C4-2B (cell line): ENCODE results near the gene MAP3K7CL.

ENCODE experiments used
- H3K27ac ChIP-seq: fragments of 450-650 bp; 2 replicates; pipeline ENCODE4 v1.5.1; 2017
- ZFX ChIP-seq: fragments of 450-650 bp; IDR thresholded peaks from 2 replicates; pipeline ENCODE4 v1.6.1; 2017
- TF ChIP-seq, protein P1 (sequence below): fragments of 450-650 bp; conservative IDR thresholded peaks from 2 replicates; pipeline ENCODE4 v1.5.1; 2017; ENCODE audit warnings: mild to moderate bottlenecking

The MAP3K7CL gene, protein sequence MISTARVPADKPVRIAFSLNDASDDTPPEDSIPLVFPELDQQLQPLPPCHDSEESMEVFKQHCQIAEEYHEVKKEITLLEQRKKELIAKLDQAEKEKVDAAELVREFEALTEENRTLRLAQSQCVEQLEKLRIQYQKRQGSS

DNA sequence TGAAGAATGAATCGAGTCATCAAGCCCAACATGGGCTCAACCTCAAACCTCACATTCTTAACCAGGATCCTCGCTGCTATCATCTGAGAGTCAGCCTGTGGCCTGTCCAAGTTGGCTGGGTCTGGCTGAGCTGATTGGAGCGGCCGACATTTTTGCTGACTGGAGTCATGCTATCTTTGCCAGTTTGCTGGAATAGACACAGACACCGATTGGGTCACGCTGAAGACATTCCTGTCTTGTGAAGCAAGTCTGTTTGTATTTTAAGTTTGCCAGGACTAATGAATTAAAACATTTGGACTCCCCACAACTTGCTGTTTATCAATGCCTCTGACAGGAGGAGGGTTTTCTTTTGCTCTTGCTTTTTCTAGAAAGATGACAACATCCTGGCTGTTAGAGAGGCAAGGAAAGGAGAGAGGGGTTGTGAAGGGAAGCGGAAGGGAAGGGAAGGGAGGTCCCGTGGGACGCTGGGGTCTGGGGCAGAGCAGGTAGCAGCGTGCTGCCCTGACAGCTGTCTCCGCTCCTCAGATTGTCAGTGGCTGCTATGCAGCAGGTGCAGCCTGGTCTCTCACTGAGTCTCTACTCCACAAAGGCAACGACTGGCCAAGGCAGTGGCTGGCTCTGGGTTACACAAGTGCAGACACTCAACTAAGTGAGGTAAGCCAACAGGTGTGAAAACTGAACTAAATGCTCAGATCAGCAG is at the start of gene MAP3K7CL:
TSS of gene MAP3K7CL (plus strand) at position 375 of the 700 bp plus-strand sequence. CDS start 2,701 bp downstream, outside the sequence.
- H3K27ac ChIP-seq: no peak within 1 kb of the TSS
- TF ChIP-seq, protein P1, sequence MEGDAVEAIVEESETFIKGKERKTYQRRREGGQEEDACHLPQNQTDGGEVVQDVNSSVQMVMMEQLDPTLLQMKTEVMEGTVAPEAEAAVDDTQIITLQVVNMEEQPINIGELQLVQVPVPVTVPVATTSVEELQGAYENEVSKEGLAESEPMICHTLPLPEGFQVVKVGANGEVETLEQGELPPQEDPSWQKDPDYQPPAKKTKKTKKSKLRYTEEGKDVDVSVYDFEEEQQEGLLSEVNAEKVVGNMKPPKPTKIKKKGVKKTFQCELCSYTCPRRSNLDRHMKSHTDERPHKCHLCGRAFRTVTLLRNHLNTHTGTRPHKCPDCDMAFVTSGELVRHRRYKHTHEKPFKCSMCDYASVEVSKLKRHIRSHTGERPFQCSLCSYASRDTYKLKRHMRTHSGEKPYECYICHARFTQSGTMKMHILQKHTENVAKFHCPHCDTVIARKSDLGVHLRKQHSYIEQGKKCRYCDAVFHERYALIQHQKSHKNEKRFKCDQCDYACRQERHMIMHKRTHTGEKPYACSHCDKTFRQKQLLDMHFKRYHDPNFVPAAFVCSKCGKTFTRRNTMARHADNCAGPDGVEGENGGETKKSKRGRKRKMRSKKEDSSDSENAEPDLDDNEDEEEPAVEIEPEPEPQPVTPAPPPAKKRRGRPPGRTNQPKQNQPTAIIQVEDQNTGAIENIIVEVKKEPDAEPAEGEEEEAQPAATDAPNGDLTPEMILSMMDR: no peak
- no peak for TF ChIP-seq ZFX

DNA sequence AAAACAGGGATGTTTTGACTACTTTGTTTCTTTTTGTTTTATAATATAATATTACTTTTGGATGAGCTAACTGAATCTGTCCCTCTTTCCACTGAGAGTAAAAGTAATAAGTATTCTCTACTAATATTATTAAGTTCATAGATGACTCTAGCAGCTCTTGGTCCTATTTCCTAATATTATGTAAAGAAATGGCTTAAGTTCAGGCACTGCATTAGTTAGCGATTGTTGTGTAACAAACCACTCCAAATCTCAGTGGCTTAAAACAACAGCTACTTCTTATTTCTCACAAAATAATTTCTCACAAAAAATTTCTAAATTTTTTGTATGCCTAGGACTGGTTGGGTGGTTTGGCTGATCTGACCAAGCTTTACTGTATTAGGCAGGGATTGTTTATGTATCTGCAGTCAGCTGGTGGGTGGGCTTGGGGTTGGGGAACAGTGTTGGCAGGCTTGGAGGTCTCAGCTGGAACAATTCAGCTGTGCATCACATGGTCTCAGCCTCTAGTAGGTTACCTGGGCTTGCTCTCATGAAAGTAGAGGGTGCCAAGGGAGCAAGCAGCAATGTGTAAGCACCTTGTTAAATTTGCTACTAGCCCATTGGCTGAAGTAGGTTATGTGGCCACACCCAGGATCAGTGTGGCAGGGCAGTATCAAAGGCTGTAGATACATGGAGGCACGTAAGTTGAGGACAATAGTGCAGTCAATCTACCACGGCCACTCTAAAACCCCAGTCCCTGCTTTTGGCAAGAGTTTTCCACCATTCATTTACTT is 48.2 kb upstream of the MAP3K7CL start:
- TF ChIP-seq, protein P1: no peak
- no peak for TF ChIP-seq ZFX
- H3K27ac ChIP-seq: no peak overlapping the region

DNA sequence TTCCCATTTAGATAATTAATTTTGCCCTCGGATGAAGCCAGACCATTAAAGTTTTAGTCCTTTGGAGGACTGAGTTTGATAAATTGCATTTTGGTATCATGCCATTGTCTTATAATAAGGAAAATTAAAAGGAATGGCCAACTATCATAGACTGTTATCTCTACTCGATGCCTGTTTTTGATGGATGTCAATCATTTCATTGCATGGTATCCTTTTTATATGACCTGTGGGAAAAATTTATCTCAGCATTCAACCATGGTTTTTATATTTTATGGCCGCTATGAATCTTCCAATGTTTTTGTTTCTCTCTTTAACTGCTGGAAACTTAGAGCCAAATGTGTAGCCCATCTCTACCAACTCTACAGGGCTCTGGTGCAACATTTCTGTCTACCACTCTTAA is 47.1 kb upstream of the MAP3K7CL start:
- TF ChIP-seq, protein P1: no peak
- TF ChIP-seq ZFX: no peak
- no peak overlapping the region for H3K27ac ChIP-seq

DNA sequence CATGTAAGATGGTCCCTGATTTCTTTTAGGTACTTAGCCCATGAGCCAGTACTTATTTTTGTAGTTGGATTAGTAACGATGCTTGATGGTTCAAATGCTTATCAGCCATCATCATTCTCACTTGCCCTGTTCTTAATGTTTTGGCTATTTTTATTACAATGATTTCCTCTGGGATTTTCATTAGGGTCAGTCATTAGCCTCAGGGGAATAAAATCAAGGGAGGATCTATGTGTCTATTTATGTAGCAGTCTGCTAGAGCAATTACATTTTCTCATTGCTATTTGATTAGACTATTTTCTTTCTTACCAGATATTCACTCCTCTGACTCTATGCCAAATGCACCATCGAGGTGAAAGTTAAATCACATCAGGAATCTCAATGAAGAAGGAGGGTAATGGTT is 46.1 kb upstream of the MAP3K7CL start:
- H3K27ac ChIP-seq: no peak overlapping the region
- TF ChIP-seq, protein P1: no peak
- no peak for TF ChIP-seq ZFX

DNA sequence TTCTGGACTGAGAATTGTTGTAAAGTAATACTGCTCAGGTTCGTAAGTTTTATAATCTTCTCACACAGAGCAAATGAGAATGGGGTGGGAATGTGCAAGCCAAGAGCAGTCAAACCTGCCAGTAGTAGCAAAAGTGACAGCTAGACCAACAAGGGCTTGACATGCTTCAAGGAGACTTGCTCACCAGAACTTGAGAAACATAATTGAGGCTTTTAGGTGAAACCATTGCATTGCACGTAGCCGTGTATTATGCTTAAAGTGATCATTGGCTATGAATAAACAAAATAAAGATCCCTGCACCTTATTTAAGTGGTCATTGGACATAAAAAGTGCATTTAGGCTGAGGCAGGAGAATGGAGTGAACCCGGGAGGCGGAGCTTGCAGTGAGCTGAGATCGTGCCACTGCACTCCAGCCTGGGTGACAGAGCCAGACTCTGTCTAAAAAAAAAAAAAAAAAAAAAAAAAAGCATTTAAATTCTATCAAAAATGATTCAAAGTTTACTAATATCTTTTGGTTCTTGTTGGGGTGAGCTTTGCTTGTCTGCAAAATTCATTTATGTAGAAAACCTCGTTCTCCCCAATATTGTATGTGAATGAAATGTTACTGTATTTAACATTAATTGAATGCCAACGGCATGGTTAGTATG is 45.2 kb upstream of the MAP3K7CL start:
- TF ChIP-seq, protein P1: no peak
- no peak for TF ChIP-seq ZFX
- H3K27ac ChIP-seq: no peak overlapping the region

DNA sequence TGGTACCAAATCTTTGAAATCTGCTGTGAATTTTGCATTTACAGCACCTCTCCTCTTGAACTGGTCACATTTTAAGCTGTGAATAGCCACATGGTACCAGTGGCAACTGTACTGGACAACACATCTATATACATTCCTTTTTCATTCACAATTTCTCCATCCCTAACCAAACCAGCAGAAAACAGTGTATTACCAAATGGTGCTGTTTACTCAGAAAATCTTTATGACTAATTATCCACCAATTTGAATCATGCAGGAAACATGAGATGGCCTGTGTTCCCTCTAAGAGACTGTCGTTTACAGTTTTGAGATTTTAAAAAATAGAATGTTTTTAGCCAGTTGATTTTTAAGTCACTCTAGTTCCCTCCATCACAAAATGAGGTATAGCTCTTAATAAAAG is 39.4 kb upstream of the MAP3K7CL start:
- TF ChIP-seq ZFX: no peak
- TF ChIP-seq, protein P1: no peak
- H3K27ac ChIP-seq: no peak overlapping the region
